GM12874 (cell line): Measurements from ENCODE around the gene TRAF3.

Experiments
- TF ChIP-seq, protein P1 (sequence below): IDR thresholded peaks from 2 replicates; pipeline ENCODE4 v1.5.1; 2011; ENCODE audit warnings: low read depth, mild to moderate bottlenecking, control low read depth, low read length, moderate library complexity; ENCODE audit not compliant: insufficient read depth

TRAF3 gene

DNA sequence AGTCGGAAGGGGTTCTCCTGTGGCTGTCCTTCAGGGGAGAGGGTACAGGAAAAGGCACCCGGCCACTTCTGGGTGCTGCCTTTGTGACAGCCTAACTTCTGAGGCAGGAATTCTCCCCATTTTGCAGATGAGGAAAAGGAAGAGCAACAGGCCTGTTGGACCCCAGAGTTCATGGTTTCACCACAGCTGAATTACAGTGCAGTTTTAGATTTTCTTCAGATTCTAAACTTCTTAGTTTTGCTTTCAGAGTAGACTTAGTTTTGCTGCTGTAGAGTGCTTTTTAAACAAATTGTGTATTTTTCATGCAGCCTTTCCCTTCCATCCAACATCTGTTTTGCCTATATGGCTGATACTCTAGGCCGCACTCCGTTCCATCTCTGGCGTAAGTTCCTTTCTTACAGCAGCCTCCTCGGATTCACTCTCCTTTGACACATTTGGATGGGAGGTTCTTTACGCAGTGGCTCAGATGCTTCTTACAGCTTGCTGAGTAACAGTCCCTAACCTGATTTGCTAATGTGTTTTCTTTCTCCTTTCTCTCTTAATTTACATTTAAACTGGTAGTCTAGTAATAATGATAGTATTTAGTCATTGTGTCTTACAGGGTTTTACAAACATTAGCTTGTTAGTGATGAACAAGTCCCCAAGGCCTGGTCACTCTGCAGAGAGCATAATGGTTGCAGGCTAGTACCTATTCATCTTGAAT is 7.8 kb downstream of the TRAF3 start:
- TF ChIP-seq, protein P1, sequence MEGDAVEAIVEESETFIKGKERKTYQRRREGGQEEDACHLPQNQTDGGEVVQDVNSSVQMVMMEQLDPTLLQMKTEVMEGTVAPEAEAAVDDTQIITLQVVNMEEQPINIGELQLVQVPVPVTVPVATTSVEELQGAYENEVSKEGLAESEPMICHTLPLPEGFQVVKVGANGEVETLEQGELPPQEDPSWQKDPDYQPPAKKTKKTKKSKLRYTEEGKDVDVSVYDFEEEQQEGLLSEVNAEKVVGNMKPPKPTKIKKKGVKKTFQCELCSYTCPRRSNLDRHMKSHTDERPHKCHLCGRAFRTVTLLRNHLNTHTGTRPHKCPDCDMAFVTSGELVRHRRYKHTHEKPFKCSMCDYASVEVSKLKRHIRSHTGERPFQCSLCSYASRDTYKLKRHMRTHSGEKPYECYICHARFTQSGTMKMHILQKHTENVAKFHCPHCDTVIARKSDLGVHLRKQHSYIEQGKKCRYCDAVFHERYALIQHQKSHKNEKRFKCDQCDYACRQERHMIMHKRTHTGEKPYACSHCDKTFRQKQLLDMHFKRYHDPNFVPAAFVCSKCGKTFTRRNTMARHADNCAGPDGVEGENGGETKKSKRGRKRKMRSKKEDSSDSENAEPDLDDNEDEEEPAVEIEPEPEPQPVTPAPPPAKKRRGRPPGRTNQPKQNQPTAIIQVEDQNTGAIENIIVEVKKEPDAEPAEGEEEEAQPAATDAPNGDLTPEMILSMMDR, result no peak

DNA sequence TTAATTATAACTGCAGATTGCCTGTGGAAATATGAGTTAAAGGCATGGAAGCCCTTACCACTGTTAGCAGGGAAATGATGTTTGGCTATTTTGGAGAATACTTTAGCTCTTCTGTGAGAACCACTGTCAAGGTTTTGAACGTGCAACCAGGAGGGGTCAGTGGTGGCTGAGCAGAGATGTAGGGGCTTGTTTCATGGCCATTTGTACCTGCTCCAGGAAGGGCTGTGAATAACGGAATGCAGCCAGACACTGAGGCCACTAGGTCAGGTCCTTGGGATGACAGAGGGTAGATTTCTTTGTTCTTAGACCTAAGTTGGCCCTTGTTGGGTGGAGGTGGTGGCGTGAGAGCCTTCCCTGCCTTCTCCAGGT is 8.3 kb downstream of the TRAF3 start:
- TF ChIP-seq, protein P1, result peak; percentile 21; the same call in 1 of the 2 replicates

DNA sequence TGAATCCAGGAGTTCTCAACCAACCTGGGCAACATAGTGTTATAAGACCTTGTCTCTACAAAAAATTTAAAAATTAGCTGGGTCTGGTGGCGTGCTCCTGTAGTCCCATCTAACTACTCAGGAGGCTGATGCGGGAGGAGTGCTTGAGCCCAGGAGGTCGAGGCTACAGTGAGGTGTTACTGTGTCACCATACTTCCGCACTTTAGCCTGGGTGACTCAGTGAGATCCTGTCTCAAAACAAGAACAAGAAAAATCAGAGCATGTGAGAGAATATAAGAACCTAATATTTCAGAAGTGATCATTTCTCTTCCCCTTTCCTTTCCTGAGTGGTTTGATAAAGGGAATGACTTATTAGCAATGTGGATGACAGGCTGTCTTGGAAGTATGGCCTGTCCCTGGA is 9.5 kb downstream of the TRAF3 start:
- TF ChIP-seq, protein P1, result no peak

DNA sequence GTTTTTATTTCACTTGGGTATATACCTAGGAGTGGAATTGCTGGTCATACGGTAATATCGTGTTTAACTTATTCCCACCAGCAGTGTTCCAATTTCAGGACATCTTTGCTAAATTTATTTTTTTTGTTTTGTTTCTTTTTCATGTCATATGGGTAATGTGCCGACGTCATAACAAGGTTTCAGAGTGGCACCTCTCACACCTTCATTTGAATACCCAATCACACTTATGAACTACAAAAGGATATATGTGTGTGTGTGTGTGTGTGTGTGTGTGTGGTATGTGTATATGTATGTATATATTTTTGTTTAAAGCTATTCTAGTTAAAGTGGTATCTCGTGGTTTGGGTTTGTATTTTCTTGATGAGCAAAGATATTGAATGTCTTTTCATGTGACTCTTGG is 12.1 kb downstream of the TRAF3 start:
- TF ChIP-seq, protein P1, result no peak

DNA sequence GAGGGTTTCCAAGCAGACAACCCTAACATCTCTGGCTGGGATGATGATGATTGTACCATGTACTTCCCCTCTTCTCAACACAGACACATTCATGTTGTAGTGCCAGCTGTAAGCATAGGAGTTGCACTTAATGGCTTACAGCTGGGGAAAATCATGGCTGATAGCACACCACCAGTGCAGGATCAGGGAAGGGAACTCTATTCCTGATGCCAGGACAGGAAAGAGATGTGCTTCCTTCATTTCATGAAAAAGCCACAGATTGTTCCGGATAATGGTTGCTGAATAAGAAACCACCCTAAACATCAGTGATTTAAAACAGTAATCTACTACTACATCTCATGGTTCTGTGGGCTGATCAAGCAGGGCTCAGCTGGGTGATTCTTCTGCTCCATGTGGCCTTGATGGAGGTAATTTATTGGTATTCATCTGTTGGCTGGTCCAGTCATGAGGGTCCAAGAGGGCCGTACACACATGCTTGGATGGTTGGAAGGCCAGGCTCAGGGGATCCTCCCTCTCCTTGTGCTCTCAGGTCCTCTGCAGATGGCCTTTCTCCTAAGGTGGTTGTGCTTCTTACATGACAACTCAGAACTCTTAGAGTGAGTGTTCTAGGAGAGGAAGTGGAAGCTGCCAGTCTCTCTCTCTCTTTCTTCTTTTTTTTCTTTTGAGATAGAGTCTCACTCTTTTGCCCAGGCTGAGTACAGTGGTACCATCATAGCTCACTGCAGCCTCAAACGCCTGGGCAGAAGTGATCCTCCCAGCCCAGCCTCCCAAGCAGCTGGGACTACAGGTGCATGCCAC is 16.5 kb downstream of the TRAF3 start:
- TF ChIP-seq, protein P1, result no peak

DNA sequence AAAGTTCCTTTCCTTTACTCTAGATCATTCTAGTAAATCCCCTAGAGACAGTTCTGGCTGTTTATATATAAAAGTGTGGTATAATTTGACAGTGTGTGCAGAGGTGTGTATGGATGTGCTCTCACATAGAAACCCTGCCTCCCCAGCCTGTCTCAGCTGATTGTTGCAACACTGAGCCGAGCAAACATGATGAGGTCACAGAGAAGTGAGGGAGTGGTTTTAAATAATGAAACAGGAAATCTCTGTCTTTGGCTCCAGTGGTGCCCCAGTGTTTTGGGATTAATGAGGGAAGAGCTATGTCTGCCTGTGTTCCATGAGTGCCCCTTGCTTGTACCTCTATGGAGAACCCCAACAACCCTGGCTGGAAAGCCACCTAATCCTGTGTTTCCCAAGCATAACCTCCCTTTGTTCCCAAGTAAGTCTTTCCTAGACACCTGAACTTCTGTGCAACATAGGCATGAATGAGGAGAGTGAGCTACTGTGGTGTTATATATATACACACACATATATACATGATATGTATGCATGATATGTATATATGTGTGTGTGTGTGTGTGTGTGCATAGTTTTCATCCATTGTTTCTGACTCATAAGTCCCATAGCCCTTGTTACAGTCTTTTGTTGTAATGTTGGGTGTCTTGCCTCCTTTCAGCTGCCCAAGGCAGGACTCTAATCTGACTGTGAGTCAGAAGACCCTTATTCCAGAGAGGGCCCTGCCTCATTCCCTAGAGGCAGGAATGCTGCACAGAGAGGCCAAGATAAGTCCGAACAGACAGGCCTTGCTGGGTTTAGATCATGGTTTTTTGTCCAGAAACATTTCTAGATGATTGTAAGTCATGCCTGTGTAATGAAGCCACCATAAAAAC is 18.0 kb downstream of the TRAF3 start:
- TF ChIP-seq, protein P1, result no peak

DNA sequence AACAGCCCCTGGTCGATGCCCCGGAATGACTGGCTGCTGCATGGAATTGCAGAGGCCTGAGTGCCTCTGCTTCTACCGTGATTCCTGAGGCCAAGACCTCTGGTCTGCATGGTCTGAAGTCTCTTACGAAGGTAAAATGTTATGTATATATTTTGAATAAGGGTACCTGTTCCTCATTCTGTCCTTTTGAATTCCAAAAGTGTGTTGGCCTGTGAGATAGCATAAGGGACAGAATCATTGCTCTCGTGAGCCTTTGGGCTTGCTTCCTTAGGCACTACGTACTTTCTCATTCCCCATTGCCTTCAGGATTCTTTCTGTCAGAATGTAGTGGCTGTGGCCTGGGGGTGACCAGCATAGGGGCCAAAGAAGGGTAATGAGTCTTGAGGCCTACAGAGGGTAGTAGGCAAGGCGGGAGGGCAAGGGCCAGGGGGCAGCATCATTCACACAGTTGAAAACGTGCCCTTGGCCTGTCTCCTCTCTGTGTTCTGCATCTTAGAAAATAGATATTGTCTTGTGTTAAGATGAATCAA is 19.5 kb downstream of the TRAF3 start:
- TF ChIP-seq, protein P1, result no peak
